DND-41 (cell line): ENCODE data around the gene CCNY.

Experiments
- CTCF ChIP-seq: IDR thresholded peaks from 2 replicates; pipeline ENCODE4 v1.5.1; 2012; ENCODE audit warnings: borderline replicate concordance, low read length, moderate library complexity, mild to moderate bottlenecking; ENCODE audit not compliant: poor library complexity, severe bottlenecking; ENCODE audit errors: extremely low read depth
- EZH2 ChIP-seq: IDR thresholded peaks from 3 replicates; pipeline ENCODE4 v1.6.1; 2012; ENCODE audit warnings: borderline replicate concordance, low read depth, mild to moderate bottlenecking, moderate library complexity, low read length, inconsistent platforms; ENCODE audit not compliant: severe bottlenecking

GRCh38 chr10:35336921-35337823, 863 bp downstream of the CCNY start:
- TF ChIP-seq CTCF (no peak), EZH2 (no peak)
